ENCODE measurements around the gene SLC25A29.

- TF ChIP-seq, protein P1, sequence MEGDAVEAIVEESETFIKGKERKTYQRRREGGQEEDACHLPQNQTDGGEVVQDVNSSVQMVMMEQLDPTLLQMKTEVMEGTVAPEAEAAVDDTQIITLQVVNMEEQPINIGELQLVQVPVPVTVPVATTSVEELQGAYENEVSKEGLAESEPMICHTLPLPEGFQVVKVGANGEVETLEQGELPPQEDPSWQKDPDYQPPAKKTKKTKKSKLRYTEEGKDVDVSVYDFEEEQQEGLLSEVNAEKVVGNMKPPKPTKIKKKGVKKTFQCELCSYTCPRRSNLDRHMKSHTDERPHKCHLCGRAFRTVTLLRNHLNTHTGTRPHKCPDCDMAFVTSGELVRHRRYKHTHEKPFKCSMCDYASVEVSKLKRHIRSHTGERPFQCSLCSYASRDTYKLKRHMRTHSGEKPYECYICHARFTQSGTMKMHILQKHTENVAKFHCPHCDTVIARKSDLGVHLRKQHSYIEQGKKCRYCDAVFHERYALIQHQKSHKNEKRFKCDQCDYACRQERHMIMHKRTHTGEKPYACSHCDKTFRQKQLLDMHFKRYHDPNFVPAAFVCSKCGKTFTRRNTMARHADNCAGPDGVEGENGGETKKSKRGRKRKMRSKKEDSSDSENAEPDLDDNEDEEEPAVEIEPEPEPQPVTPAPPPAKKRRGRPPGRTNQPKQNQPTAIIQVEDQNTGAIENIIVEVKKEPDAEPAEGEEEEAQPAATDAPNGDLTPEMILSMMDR (IDR thresholded peaks at IDR 0.05): no peak
- TF ChIP-seq POLR2A (IDR thresholded peaks at IDR 0.05): no peak
These were observed 33.6 kb upstream of the SLC25A29 start for GRCh38 chr14:100339766-100340422.
